Endometrium (tissue), 2 donors: Measurements from ENCODE around the gene SYT12.

Source experiments
- FAIRE-seq: peaks from 2 replicates; lab custom pipeline; 2012; peaks lifted over from hg19 to GRCh38; lab: Jason Lieb, UNC
- donor health status: control.
- donor health status: control.

Gene SYT12

GRCh38 chr11:67027943-67028542 lies 5.1 kb downstream of the SYT12 start:
- no peak for FAIRE-seq

- FAIRE-seq: no peak
Measured at GRCh38 chr11:67029146-67029545, 6.2 kb downstream of the SYT12 start.

- no peak for FAIRE-seq
Measured at GRCh38 chr11:67030976-67031375, 8.0 kb downstream of the SYT12 start.

GRCh38 chr11:67031791-67032561 lies 9.0 kb downstream of the SYT12 start:
- no peak for FAIRE-seq

GRCh38 chr11:67032830-67033551 lies 10.1 kb downstream of the SYT12 start:
- no peak for FAIRE-seq

GRCh38 chr11:67033661-67034166 lies 10.8 kb downstream of the SYT12 start:
- FAIRE-seq: no peak

- FAIRE-seq: no peak
Measured at GRCh38 chr11:67034350-67034749, 11.4 kb downstream of the SYT12 start.

- FAIRE-seq: no peak
Measured at GRCh38 chr11:67040147-67040546, 17.2 kb downstream of the SYT12 start.

GRCh38 chr11:67041602-67042001 lies 18.7 kb downstream of the SYT12 start:
- FAIRE-seq: no peak

- FAIRE-seq: no peak
Measured at GRCh38 chr11:67043572-67044349, 20.8 kb downstream of the SYT12 start.

GRCh38 chr11:67044496-67044895 lies 21.6 kb downstream of the SYT12 start:
- FAIRE-seq: no peak

GRCh38 chr11:67045314-67045713 lies 22.4 kb downstream of the SYT12 start:
- no peak for FAIRE-seq

- FAIRE-seq: no peak
Measured at GRCh38 chr11:67048515-67049130, 25.7 kb downstream of the SYT12 start.

GRCh38 chr11:67050139-67050538 lies 27.2 kb downstream of the SYT12 start:
- FAIRE-seq: no peak

GRCh38 chr11:67051180-67051893 lies 28.4 kb downstream of the SYT12 start:
- no peak for FAIRE-seq

GRCh38 chr11:67051945-67052488 lies 29.1 kb downstream of the SYT12 start:
- FAIRE-seq: no peak

- FAIRE-seq: no peak
Measured at GRCh38 chr11:67052891-67053290, 30.0 kb downstream of the SYT12 start.

- FAIRE-seq: no peak
Measured at GRCh38 chr11:67053896-67054329, 31.0 kb downstream of the SYT12 start.

GRCh38 chr11:67054346-67054835 lies 31.5 kb downstream of the SYT12 start:
- FAIRE-seq: no peak

- FAIRE-seq: no peak
Measured at GRCh38 chr11:67054836-67055523, 32.0 kb downstream of the SYT12 start.
